Astrocyte of the cerebellum (primary cell): ENCODE measurements around the gene IFNA1.

Source experiments
- DNase-seq: peaks from one replicate; pipeline ENCODE4 v3.0.0-alpha.2; 2011; ENCODE audit warnings: low read depth
- H3K4me3 ChIP-seq: 2 replicates; pipeline ENCODE4 v1.5.1; 2011; ENCODE audit warnings: mild to moderate bottlenecking, low read depth, low read length, moderate library complexity
- in situ Hi-C: cut with HindIII; loops from 2 replicates; pipeline ENCODE4 v1.10.0; 2017; ENCODE audit warnings: low sequenced_read_pairs
- TF ChIP-seq, protein P1 (sequence below): IDR thresholded peaks from 2 replicates; pipeline ENCODE4 v1.5.1; 2012; ENCODE audit warnings: low read length, low read depth, moderate library complexity, mild to moderate bottlenecking; ENCODE audit errors: missing control alignments

The IFNA1 gene

DNA sequence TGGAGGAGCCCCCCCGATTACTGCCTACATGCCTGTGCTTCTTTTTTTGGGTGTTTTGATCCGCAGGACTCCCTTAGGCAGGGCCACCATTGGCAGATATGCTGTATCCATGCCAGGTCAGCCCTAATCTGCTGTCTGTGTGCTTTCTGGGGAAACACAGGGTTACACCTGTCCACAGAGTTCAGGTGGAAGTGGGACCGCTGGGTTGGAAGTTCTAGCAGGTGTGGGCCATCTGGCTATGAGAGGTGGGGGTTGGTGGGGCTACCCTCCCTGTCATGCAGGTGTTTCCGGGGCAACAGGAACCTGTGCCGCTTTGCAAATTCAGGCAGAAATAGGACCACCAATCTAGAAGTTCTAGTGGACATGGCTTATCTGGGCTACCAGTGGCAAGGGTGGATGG lies 24.9 kb downstream of the IFNA1 start:
- DNase-seq = no peak

DNA sequence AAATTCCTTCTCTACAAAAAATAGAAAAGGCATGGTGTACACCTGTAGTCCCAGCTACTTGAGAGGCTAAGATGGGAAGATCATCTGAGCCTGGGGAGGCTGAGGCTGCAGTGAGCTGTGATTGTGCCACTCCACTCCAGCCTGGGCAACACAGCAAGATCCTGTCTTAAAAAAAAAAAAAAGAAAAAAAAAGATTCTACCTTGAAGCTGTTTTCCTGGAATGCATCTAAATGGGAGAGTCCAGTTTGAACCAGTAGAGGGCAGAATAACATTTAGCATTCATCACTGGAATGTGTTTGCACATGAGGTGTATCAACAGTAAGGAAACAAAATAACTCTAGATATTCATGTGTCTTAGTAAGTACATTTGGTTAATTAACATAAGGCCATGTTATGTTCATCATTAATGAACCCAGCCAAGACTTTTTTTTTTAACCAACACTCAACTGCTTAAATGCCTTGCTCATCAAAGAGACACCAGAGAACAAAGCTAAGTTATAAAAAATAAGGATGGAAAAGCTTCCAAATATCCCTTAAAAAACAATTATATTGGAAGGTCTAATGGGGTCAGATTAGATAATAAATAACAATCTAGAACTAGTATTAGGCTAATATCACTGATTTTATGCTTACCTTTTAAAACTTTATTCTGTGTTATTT lies 25.8 kb downstream of the IFNA1 start:
- no peak overlapping the region for H3K4me3 ChIP-seq
- TF ChIP-seq, protein P1, sequence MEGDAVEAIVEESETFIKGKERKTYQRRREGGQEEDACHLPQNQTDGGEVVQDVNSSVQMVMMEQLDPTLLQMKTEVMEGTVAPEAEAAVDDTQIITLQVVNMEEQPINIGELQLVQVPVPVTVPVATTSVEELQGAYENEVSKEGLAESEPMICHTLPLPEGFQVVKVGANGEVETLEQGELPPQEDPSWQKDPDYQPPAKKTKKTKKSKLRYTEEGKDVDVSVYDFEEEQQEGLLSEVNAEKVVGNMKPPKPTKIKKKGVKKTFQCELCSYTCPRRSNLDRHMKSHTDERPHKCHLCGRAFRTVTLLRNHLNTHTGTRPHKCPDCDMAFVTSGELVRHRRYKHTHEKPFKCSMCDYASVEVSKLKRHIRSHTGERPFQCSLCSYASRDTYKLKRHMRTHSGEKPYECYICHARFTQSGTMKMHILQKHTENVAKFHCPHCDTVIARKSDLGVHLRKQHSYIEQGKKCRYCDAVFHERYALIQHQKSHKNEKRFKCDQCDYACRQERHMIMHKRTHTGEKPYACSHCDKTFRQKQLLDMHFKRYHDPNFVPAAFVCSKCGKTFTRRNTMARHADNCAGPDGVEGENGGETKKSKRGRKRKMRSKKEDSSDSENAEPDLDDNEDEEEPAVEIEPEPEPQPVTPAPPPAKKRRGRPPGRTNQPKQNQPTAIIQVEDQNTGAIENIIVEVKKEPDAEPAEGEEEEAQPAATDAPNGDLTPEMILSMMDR = peak; percentile 56
- in situ Hi-C loops = loop anchor here (5.0 to 25.0 kb wide), 2 partner anchors 96 to 321 kb away; no protein-coding TSS in a partner anchor
- peak; percentile 62 for DNase-seq

More for the DNA sequence above, 24.9 kb downstream of the IFNA1 start:
- TF ChIP-seq, protein P1 = no peak
- H3K4me3 ChIP-seq = no peak overlapping the region
- in situ Hi-C loops = loop anchor here (5.0 to 25.0 kb wide), 2 partner anchors 97 to 322 kb away; no protein-coding TSS in a partner anchor

DNA sequence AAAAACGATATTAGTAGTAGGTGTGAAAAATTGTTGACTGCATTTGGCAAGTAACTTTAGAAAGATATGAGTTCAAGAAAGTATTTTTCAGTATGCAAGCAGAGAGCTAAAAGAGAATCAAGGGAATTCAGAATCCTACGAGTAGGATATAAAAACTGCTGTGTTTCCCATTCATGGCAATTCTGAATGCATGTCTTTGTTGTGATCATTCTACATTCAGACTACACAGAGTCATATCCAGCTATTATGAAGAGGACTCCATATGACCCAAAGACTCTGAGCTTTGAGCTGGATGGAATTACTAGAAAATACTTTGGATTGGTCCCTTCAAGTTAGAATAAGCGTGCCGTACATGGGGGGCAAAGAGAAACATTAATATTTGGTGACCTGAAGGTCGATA lies 29.9 kb downstream of the IFNA1 start:
- no peak for DNase-seq
- in situ Hi-C loops = loop anchor here (25.0 kb wide), 1 partner anchor 317 kb away; no protein-coding TSS in a partner anchor
- TF ChIP-seq, protein P1 = no peak
- H3K4me3 ChIP-seq = no peak overlapping the region

DNA sequence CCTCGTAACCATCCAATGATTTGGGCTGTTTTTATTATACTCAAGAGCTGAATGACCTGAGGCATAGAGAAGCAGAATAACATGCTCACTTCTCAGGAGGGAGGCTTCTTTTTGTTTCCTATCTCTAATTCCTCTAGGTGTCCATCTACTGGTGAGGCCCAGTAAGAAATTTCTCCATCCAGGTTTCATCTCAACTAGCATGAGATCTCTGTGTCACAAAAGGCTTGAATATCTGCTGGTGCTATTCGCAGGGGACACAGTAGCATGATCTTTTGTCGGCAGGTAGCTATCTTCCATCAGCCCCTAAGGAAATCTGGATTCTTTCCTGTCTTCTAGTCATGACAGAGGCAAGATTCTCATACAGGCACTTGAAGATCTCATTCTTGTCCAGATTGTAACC lies 33.0 kb downstream of the IFNA1 start:
- DNase-seq = no peak
- in situ Hi-C loops = loop anchor here (25.0 kb wide), 1 partner anchor 314 kb away; no protein-coding TSS in a partner anchor
- TF ChIP-seq, protein P1 = peak; percentile 26
- H3K4me3 ChIP-seq = no peak overlapping the region

DNA sequence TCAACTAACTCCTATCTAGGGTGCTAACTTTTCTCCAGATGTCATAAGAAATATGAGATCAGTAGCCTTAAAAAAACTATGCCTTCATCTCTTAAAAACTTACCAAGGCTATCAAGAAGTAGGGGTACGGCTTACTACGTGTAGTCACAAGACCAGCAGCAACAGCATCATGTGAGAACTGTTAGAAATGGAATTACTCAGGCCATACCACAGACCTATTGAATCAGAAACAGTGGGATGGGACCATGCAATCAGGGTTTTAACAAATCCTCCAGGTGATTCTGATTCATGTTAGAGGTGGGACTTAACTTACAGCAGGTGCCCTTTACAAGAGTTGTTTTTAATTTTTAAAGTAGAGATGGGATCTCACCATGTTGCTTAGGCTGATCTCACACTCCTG lies 37.2 kb downstream of the IFNA1 start:
- no peak overlapping the region for H3K4me3 ChIP-seq
- TF ChIP-seq, protein P1 = no peak
- no peak for DNase-seq
- in situ Hi-C loops = no loop called here

DNA sequence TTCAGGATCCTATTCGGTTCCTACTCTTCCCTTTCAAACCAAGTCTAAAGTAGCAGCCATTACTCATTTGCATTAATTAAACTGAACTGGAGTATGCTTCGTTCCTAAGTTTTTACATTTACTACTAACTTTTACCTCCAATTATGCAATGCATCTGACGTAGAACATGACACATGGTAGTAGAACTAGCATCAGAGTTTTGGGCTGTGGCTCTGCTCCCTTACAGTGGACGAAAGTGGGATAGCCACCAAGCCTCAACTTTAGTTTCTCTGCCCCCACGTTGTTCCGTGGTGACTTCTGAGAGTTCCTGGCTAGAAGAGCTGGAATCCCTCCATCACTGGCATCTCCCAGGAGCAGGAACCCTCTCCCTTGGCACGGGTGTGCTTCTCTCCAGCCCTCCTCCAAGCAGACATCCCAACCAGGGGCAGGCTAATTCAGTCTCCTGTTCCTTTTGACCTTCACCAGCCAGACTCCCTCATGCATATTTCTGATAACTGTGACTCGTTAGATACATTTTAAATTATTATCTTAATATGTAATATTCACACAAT lies 39.0 kb downstream of the IFNA1 start:
- no peak for DNase-seq
- in situ Hi-C loops = no loop called here
- H3K4me3 ChIP-seq = no peak overlapping the region
- TF ChIP-seq, protein P1 = no peak
